SH-SY5Y (cell line): ENCODE data around the gene BZW2.

Experiments
- GATA2 ChIP-seq: IDR thresholded peaks from 2 replicates; pipeline ENCODE4 v1.6.1; 2011; ENCODE audit warnings: mild to moderate bottlenecking, low read depth, low read length
- GATA3 ChIP-seq: IDR thresholded peaks from 2 replicates; pipeline ENCODE4 v1.6.1; 2011; ENCODE audit warnings: low read depth, mild to moderate bottlenecking, low read length, moderate library complexity

DNA sequence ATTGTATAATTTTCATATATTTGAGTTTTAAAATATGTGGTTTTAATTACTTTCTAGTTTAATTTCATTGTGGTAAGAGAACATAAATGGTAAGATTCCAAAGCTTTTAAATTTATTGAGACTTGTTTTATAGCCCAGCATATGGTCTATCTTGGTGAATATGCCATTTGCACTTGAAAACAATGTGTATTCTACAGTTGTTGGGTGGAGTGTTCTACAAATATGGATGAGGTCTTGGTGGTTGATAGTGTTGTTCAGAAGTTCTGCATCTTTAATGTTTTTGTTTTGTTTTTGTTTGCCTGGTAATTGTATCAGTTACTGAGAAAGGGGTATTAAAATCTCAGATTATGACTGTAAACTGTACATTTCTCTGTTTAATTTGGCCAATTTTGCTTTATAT, 69.9 kb downstream of the BZW2 start:
- TF ChIP-seq GATA3 = no peak
- TF ChIP-seq GATA2 = no peak
